IMR-90 (cell line): ENCODE measurements around the gene PDS5B. TPM values are rescaled to one million over a fixed set of nuclear protein-coding genes. Genes with fewer than 3 reads are reported as not detected.

Experiments
- ATAC-seq: fragments of 200-7000 bp; cut with Tn5 transposase; 2 replicates; pipeline ENCODE4 v1.9.1; 2020; ENCODE audit warnings: low read depth, mild to moderate bottlenecking, moderate library complexity
- BruUV-seq: library from RNA; stranded (reverse); fragments of 400-500 nt; replicated peaks from 2 replicates; lab custom pipeline; 2021; lab: Mats Ljungman, UMichigan
- CTCF ChIA-PET: fragments of 300-600 bp; formaldehyde crosslinking; extraction: SDS; loops from one replicate; lab custom pipeline; 2021; ENCODE audit warnings: antibody characterized with exemption; lab: Yijun Ruan, JAX
- POLR2A ChIA-PET: fragments of 300-600 bp; sonication (Branson Sonifier 250); formaldehyde crosslinking; loops from one replicate; lab custom pipeline; 2022; ENCODE audit warnings: antibody characterized with exemption; ENCODE audit not compliant: unreplicated experiment; lab: Charles Lee
- DNase-seq: peaks from one replicate; pipeline ENCODE4 v3.0.0; 2013
- H2AFZ ChIP-seq: replicated peaks from 2 replicates; pipeline ENCODE3; 2013; ENCODE audit warnings: low read length, mild to moderate bottlenecking; ENCODE audit not compliant: poor library complexity
- H2AK5ac ChIP-seq: 2 replicates; pipeline ENCODE4 v1.6.1; 2013; ENCODE audit warnings: low read depth, low read length, inconsistent platforms
- H2AK9ac ChIP-seq: replicated peaks from 2 replicates; pipeline ENCODE3; 2013; ENCODE audit warnings: mild to moderate bottlenecking, low read depth, low read length, moderate library complexity; ENCODE audit not compliant: poor library complexity
- H2BK120ac ChIP-seq: 2 replicates; pipeline ENCODE4 v1.6.1; 2013; ENCODE audit warnings: low read depth, low read length, inconsistent platforms
- H2BK15ac ChIP-seq: 3 replicates; pipeline ENCODE4 v1.6.1; 2013; ENCODE audit warnings: low read depth, low read length, inconsistent platforms
- H2BK20ac ChIP-seq: 2 replicates; pipeline ENCODE4 v1.6.1; 2013; ENCODE audit warnings: low read depth, mild to moderate bottlenecking, inconsistent platforms, low read length, moderate library complexity
- H2BK5ac ChIP-seq: 2 replicates; pipeline ENCODE4 v1.6.1; 2013; ENCODE audit warnings: mild to moderate bottlenecking, low read depth, low read length, inconsistent platforms; ENCODE audit not compliant: poor library complexity, severe bottlenecking
- H3K14ac ChIP-seq: replicated peaks from 2 replicates; pipeline ENCODE4 v1.6.1; 2013; ENCODE audit warnings: low read depth, low read length, inconsistent platforms
- H3K18ac ChIP-seq: 2 replicates; pipeline ENCODE4 v1.6.1; 2013; ENCODE audit warnings: low read depth, low read length, control low read depth
- H3K23ac ChIP-seq: 2 replicates; pipeline ENCODE4 v1.6.1; 2013; ENCODE audit warnings: low read depth, low read length, inconsistent platforms
- H3K27ac ChIP-seq: 2 replicates; pipeline ENCODE4 v1.5.1; 2013; ENCODE audit warnings: mild to moderate bottlenecking, control low read depth, low read length; ENCODE audit not compliant: insufficient read depth
- H3K27me3 ChIP-seq: 2 replicates; pipeline ENCODE4 v1.6.1; 2013; ENCODE audit warnings: low read length; ENCODE audit not compliant: control insufficient read depth, insufficient read depth
- H3K36me3 ChIP-seq: 2 replicates; pipeline ENCODE4 v1.6.1; 2013; ENCODE audit warnings: low read length, mixed read lengths; ENCODE audit not compliant: control insufficient read depth, insufficient read depth
- H3K4ac ChIP-seq: 2 replicates; pipeline ENCODE4 v1.6.1; 2013; ENCODE audit warnings: low read depth, low read length, inconsistent platforms
- H3K4me1 ChIP-seq: 2 replicates; pipeline ENCODE4 v1.6.1; 2013; ENCODE audit warnings: low read length, mixed read lengths; ENCODE audit not compliant: control insufficient read depth, insufficient read depth
- H3K4me2 ChIP-seq: 2 replicates; pipeline ENCODE4 v1.6.1; 2013; ENCODE audit warnings: low read depth, mild to moderate bottlenecking, control low read depth, low read length, moderate library complexity
- H3K4me3 ChIP-seq: 2 replicates; pipeline ENCODE4 v1.5.1; 2013; ENCODE audit warnings: low read depth, mild to moderate bottlenecking, control low read depth, low read length, moderate library complexity; ENCODE audit not compliant: insufficient read depth
- H3K56ac ChIP-seq: 2 replicates; pipeline ENCODE4 v1.6.1; 2013; ENCODE audit warnings: low read length, inconsistent platforms; ENCODE audit not compliant: insufficient read depth; ENCODE audit errors: extremely low read depth
- H3K79me1 ChIP-seq, 2 experiments: 2 replicates each; pipeline ENCODE4 v1.6.1; 2013; ENCODE audit warnings: low read length in 2 of 2, inconsistent platforms in 1 of 2, low read depth in 1 of 2
- H3K9ac ChIP-seq: 2 replicates; pipeline ENCODE4 v1.6.1; 2013; ENCODE audit warnings: low read depth, low read length, control low read depth
- H3K9me1 ChIP-seq: 2 replicates; pipeline ENCODE4 v1.6.1; 2013; ENCODE audit warnings: low read length, inconsistent platforms; ENCODE audit not compliant: insufficient read depth
- H3K9me3 ChIP-seq: 2 replicates; pipeline ENCODE4 v1.6.1; 2013; ENCODE audit warnings: low read length; ENCODE audit not compliant: control insufficient read depth, insufficient read depth
- H4K20me1 ChIP-seq: 2 replicates; pipeline ENCODE4 v1.6.1; 2013; ENCODE audit warnings: low read length, inconsistent platforms; ENCODE audit not compliant: insufficient read depth
- H4K5ac ChIP-seq: 2 replicates; pipeline ENCODE4 v1.6.1; 2013; ENCODE audit warnings: mild to moderate bottlenecking, low read depth, low read length, control low read depth
- H4K8ac ChIP-seq, 2 experiments: 2 replicates each; pipeline ENCODE4 v1.6.1; 2013; ENCODE audit warnings: low read depth in 2 of 2, low read length in 2 of 2, control low read depth in 1 of 2, inconsistent platforms in 1 of 2
- H4K91ac ChIP-seq: 2 replicates; pipeline ENCODE4 v1.6.1; 2013; ENCODE audit warnings: low read depth, low read length, inconsistent platforms; ENCODE audit not compliant: insufficient read depth
- BHLHE40 ChIP-seq: fragments of 150-350 bp; IDR thresholded peaks from 2 replicates; pipeline ENCODE4 v1.6.1; 2016; ENCODE audit warnings: mild to moderate bottlenecking, low read depth, low read length
- CEBPB ChIP-seq: IDR thresholded peaks from 2 replicates; pipeline ENCODE4 v1.6.1; 2012; ENCODE audit warnings: low read depth, low read length, improper control_type of control experiment
- CHD1 ChIP-seq: IDR thresholded peaks from 2 replicates; pipeline ENCODE4 v1.6.1; 2012; ENCODE audit warnings: low read depth, low read length, improper control_type of control experiment
- MAZ ChIP-seq: IDR thresholded peaks from 2 replicates; pipeline ENCODE4 v1.6.1; 2012; ENCODE audit warnings: low read depth, mild to moderate bottlenecking, low read length, improper control_type of control experiment, moderate library complexity, borderline replicate concordance
- MXI1 ChIP-seq: IDR thresholded peaks from 2 replicates; pipeline ENCODE4 v1.6.1; 2012; ENCODE audit warnings: low read depth, mild to moderate bottlenecking, low read length, moderate library complexity, borderline replicate concordance
- NFE2L2 ChIP-seq: fragments of 150-350 bp; IDR thresholded peaks from 2 replicates; pipeline ENCODE4 v1.6.1; 2016; ENCODE audit warnings: low read depth, mild to moderate bottlenecking, low read length
- RAD21 ChIP-seq: IDR thresholded peaks from 2 replicates; pipeline ENCODE4 v1.6.1; 2012; ENCODE audit warnings: low read length, improper control_type of control experiment
- RCOR1 ChIP-seq: IDR thresholded peaks from 2 replicates; pipeline ENCODE4 v1.6.1; 2012; ENCODE audit warnings: mild to moderate bottlenecking, low read length, improper control_type of control experiment; ENCODE audit not compliant: insufficient replicate concordance
- SMC3 ChIP-seq: fragments of 150-350 bp; IDR thresholded peaks from 2 replicates; pipeline ENCODE4 v1.6.1; 2016; ENCODE audit warnings: low read depth, mild to moderate bottlenecking, antibody characterized with exemption, low read length, moderate library complexity
- WGBS, 2 experiments: methylation state at CpG; one replicate each; pipeline versions ENCODE4 v1.1.5 to v1.1.7; 2013; ENCODE audit warnings: missing lambda C conversion rate in 2 of 2; ENCODE audit not compliant: insufficient read length in 1 of 2; ENCODE audit errors: extremely low coverage in 2 of 2; 5-methylcytosine and 5-hydroxymethylcytosine counted together
- dilution Hi-C: fragments of 300-500 bp; cut with HindIII; formaldehyde crosslinking; loops from one replicate; pipeline ENCODE4 v1.14.3; 2018; ENCODE audit warnings: low sequenced_read_pairs; ENCODE audit not compliant: unreplicated experiment
- in situ Hi-C: fragments of 300-500 bp; cut with MboI; formaldehyde crosslinking; loops from 3 replicates; pipeline ENCODE4 v1.14.3; 2019; ENCODE audit warnings: low sequenced_read_pairs, inconsistent platforms, mixed read lengths
- intact Hi-C: fragments of 100-400 bp; cut with micrococcal nuclease; formaldehyde crosslinking; loops from 2 replicates; pipeline ENCODE4 v1.10.0; 2022
- polyA plus RNA-seq, 3 experiments: library from polyadenylated mRNA; depleted of rRNA; stranded (reverse); fragments of >200 nt; gene quantifications; 2 replicates each; pipeline ENCODE4 v1.2.3, GENCODE V29; 2012; ENCODE audit warnings: low replicate concordance in 1 of 3
- total RNA-seq: library from RNA; depleted of rRNA; stranded (reverse); fragments of >200 nt; gene quantifications from 2 replicates; pipeline ENCODE4 v1.2.3, GENCODE V29; 2012

The PDS5B gene
- total and polyA plus RNA-seq, 2 of the 4 experiments (the other 2 are of a cell fraction) = 6.2 to 20.1 TPM

- H3K4me1 ChIP-seq = 0 out of 2 replicates have a peak, but pooled peaks cover 2% of the 10 kb centered on the region
- no peak overlapping the region for H2AK5ac ChIP-seq
- dilution Hi-C loops (no loop called here), intact Hi-C loops (loop anchor here (5.0 to 10.0 kb wide), 3 partner anchors 335 to 670 kb away; no protein-coding TSS in a partner anchor), in situ Hi-C loops (loop anchor here (10.0 to 25.0 kb wide), 2 partner anchors 963 to 1130 kb away; no protein-coding TSS in a partner anchor)
- H2BK20ac ChIP-seq = no peak overlapping the region
- H3K4ac ChIP-seq = no peak overlapping the region
- H3K14ac ChIP-seq = no peak overlapping the region
- H4K5ac ChIP-seq = no peak overlapping the region
- no peak overlapping the region for H2AK9ac ChIP-seq
- DNase-seq (no peak), ATAC-seq (no peak)
- H3K56ac ChIP-seq = no peak overlapping the region
- no peaks in the 10 kb centered on the region for H3K9me1 ChIP-seq
- TF ChIP-seq CHD1 (no peak), CEBPB (no peak), MXI1 (no peak), MAZ (no peak), SMC3 (no peak), RAD21 (no peak), BHLHE40 (no peak), NFE2L2 (no peak), RCOR1 (no peak)
- ChIA-PET CTCF (interaction anchor here (1.1 to 2.0 kb wide), 2 partner anchors 24 to 672 kb away, joined by 3 to 14 read pairs; no protein-coding TSS in a partner anchor), POLR2A (no interaction called here)
- no peaks in the 10 kb centered on the region for H3K27me3 ChIP-seq
- no CpG with 5 or more reads among the region's 2 CpGs for WGBS, 2 experiments
- no peak overlapping the region for H2AFZ ChIP-seq
- H3K9me3 ChIP-seq = peaks cover 3% of the 10 kb centered on the region
- H3K27ac ChIP-seq = no peak overlapping the region
- peaks cover 2% of the 10 kb centered on the region; the same call in 1 of the 2 replicates for H4K20me1 ChIP-seq
- BruUV-seq = no TSS peak
- H2BK15ac ChIP-seq = no peak overlapping the region
- no peak overlapping the region for H3K18ac ChIP-seq
- no peak overlapping the region for H3K4me2 ChIP-seq
- H4K8ac ChIP-seq = no peak overlapping the region
- H3K79me1 ChIP-seq = peaks cover 0 to 2% of the 10 kb centered on the region in 2 experiments; a peak in 2 of 4 replicates
- no peak overlapping the region for H3K23ac ChIP-seq
- no peak overlapping the region for H4K91ac ChIP-seq
- H3K4me3 ChIP-seq = no peak overlapping the region
- H3K36me3 ChIP-seq = no peaks in the 10 kb centered on the region
- no peak overlapping the region for H2BK120ac ChIP-seq
- no peak overlapping the region for H3K9ac ChIP-seq
- no peak overlapping the region for H2BK5ac ChIP-seq
These were observed 4.0 kb upstream of the PDS5B start for GRCh38 chr13:32582281-32582680.
